Measurements from ENCODE around the gene TMC2.

- TF ChIP-seq, protein P1, sequence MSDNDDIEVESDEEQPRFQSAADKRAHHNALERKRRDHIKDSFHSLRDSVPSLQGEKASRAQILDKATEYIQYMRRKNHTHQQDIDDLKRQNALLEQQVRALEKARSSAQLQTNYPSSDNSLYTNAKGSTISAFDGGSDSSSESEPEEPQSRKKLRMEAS (CRISPR knock-in tag; IDR thresholded peaks at IDR 0.05), result no peak
- TF ChIP-seq, protein P2, sequence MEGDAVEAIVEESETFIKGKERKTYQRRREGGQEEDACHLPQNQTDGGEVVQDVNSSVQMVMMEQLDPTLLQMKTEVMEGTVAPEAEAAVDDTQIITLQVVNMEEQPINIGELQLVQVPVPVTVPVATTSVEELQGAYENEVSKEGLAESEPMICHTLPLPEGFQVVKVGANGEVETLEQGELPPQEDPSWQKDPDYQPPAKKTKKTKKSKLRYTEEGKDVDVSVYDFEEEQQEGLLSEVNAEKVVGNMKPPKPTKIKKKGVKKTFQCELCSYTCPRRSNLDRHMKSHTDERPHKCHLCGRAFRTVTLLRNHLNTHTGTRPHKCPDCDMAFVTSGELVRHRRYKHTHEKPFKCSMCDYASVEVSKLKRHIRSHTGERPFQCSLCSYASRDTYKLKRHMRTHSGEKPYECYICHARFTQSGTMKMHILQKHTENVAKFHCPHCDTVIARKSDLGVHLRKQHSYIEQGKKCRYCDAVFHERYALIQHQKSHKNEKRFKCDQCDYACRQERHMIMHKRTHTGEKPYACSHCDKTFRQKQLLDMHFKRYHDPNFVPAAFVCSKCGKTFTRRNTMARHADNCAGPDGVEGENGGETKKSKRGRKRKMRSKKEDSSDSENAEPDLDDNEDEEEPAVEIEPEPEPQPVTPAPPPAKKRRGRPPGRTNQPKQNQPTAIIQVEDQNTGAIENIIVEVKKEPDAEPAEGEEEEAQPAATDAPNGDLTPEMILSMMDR (IDR thresholded peaks at IDR 0.05), result peak; percentile 25; the same call in 1 of the 2 replicates
- TF ChIP-seq TCF7 (CRISPR knock-in tag; IDR thresholded peaks at IDR 0.05; ENCODE audit: low read depth), result no peak
- TF ChIP-seq, protein P3, sequence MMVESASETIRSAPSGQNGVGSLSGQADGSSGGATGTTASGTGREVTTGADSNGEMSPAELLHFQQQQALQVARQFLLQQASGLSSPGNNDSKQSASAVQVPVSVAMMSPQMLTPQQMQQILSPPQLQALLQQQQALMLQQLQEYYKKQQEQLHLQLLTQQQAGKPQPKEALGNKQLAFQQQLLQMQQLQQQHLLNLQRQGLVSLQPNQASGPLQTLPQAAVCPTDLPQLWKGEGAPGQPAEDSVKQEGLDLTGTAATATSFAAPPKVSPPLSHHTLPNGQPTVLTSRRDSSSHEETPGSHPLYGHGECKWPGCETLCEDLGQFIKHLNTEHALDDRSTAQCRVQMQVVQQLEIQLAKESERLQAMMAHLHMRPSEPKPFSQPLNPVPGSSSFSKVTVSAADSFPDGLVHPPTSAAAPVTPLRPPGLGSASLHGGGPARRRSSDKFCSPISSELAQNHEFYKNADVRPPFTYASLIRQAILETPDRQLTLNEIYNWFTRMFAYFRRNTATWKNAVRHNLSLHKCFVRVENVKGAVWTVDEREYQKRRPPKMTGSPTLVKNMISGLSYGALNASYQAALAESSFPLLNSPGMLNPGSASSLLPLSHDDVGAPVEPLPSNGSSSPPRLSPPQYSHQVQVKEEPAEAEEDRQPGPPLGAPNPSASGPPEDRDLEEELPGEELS (CRISPR knock-in tag; IDR thresholded peaks at IDR 0.05), result no peak
Observed at GRCh38 chr20:2671977-2672376, 135.6 kb downstream of the TMC2 start.

Measured in WTC11 (cell line).